GM23248 (cell line): ENCODE results near the gene LUZP1. TPM values are rescaled to one million over a fixed set of nuclear protein-coding genes. Genes with fewer than 3 reads are reported as not detected.

ENCODE experiments used
- DNase-seq: peaks from one replicate; pipeline ENCODE4 v3.0.0-alpha.2; 2015
- H2AFZ ChIP-seq: fragments of 200-600 bp; sonication (generic); 2 replicates; pipeline ENCODE4 v1.6.1; 2016; ENCODE audit warnings: antibody characterized with exemption
- H3F3A ChIP-seq: fragments of 200-600 bp; sonication (generic); 2 replicates; pipeline ENCODE4 v1.6.1; 2016; ENCODE audit warnings: mild to moderate bottlenecking, antibody characterized with exemption, mixed run types; ENCODE audit not compliant: insufficient read depth
- H3K27ac ChIP-seq: fragments of 200-600 bp; sonication (generic); 2 replicates; pipeline ENCODE4 v1.5.1; 2016; ENCODE audit warnings: mild to moderate bottlenecking
- H3K27me3 ChIP-seq: fragments of 200-600 bp; sonication (generic); replicated peaks from 2 replicates; pipeline ENCODE4 v1.6.1; 2016; ENCODE audit warnings: mild to moderate bottlenecking; ENCODE audit not compliant: insufficient read depth
- H3K36me3 ChIP-seq: fragments of 200-600 bp; sonication (generic); 2 replicates; pipeline ENCODE4 v1.6.1; 2016; ENCODE audit warnings: low read depth, mild to moderate bottlenecking
- H3K4me1 ChIP-seq: fragments of 200-600 bp; sonication (generic); 2 replicates; pipeline ENCODE4 v1.6.1; 2016; ENCODE audit warnings: mild to moderate bottlenecking; ENCODE audit not compliant: insufficient read depth
- H3K4me2 ChIP-seq: fragments of 200-600 bp; sonication (generic); one replicate; pipeline ENCODE4 v1.6.1; 2016; ENCODE audit warnings: mild to moderate bottlenecking; ENCODE audit not compliant: unreplicated experiment
- H3K4me3 ChIP-seq: fragments of 200-600 bp; sonication (generic); 2 replicates; pipeline ENCODE4 v1.5.1; 2016; ENCODE audit warnings: mild to moderate bottlenecking
- H3K79me2 ChIP-seq: fragments of 200-600 bp; sonication (generic); 2 replicates; pipeline ENCODE4 v1.6.1; 2016; ENCODE audit warnings: mild to moderate bottlenecking; ENCODE audit not compliant: insufficient read depth
- H3K9ac ChIP-seq: fragments of 200-600 bp; sonication (generic); 2 replicates; pipeline ENCODE4 v1.6.1; 2016; ENCODE audit warnings: mild to moderate bottlenecking
- H3K9me2 ChIP-seq: fragments of 200-600 bp; sonication (generic); 2 replicates; pipeline ENCODE4 v1.6.1; 2016; ENCODE audit warnings: mixed run types, mild to moderate bottlenecking, moderate library complexity; ENCODE audit not compliant: insufficient read depth
- H3K9me3 ChIP-seq: fragments of 200-600 bp; sonication (generic); one replicate; pipeline ENCODE4 v1.6.1; 2017; ENCODE audit warnings: low read depth
- H4K20me1 ChIP-seq: fragments of 200-600 bp; sonication (generic); 2 replicates; pipeline ENCODE4 v1.6.0; 2016; ENCODE audit not compliant: insufficient read depth
- EZH2 ChIP-seq: fragments of 200-600 bp; sonication (generic); IDR thresholded peaks from 2 replicates; pipeline ENCODE4 v1.6.1; 2018; ENCODE audit warnings: antibody characterized with exemption, mild to moderate bottlenecking; ENCODE audit not compliant: insufficient read depth, poor library complexity, severe bottlenecking
- EZH2phosphoT487 ChIP-seq: fragments of 200-600 bp; sonication (generic); IDR thresholded peaks from 2 replicates; pipeline ENCODE4 v1.6.1; 2018; ENCODE audit warnings: antibody characterized with exemption, moderate library complexity, mild to moderate bottlenecking, low read depth; ENCODE audit not compliant: insufficient read depth
- WGBS, 2 experiments: methylation state at CpG; one replicate each; pipeline ENCODE4 v1.1.6; 2015 to 2017; ENCODE audit warnings: low lambda C conversion rate in 2 of 2, low coverage in 1 of 2; ENCODE audit errors: missing lambda C conversion rate in 2 of 2; 5-methylcytosine and 5-hydroxymethylcytosine counted together
- in situ Hi-C: fragments of 300-500 bp; cut with MboI; formaldehyde crosslinking; loops from 2 replicates; pipeline ENCODE4 v1.15.0; 2020
- polyA plus RNA-seq: library from polyadenylated mRNA; unstranded; fragments of >200 nt; fragmentation: Nextera tagmentation; extraction: Ambion mirVana; gene quantifications from 2 replicates; pipeline ENCODE4 v1.2.1, GENCODE V29; 2016
- total RNA-seq: library from RNA; depleted of rRNA; stranded (reverse); fragments of >200 nt; shearing (Covaris generic); gene quantifications from 2 replicates; pipeline ENCODE4 v1.2.3, GENCODE V29; 2014

The LUZP1 gene
- total and polyA plus RNA-seq, 2 experiments from 2014 or later = 28.1 to 52.2 TPM

DNA sequence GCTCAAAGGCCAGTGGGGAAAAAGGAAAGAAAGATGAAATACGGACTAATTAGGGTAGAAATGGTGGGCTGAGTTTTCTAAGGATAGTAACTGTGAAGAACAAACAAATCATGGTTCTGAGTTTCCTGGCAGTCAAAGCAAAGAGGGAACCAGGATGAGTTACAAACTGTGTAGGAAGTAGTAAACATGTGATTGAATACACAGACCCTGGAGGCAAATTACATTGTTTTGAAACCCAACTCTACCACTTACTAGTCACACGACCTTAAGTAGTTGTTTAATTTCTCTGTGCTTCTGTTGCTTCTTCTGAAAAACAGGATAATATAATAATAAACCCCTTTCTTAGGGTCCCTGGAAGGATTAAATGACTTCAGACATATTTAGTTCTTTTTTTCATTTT is 11.2 kb upstream of the LUZP1 start:
- in situ Hi-C loops = no loop called here
- H3K9ac ChIP-seq = no peak overlapping the region
- no peak overlapping the region for H2AFZ ChIP-seq
- peaks cover 9% of the 10 kb centered on the region; the same call in 1 of the 2 replicates for H3K79me2 ChIP-seq
- no peak overlapping the region for H3K4me3 ChIP-seq
- H3K9me3 ChIP-seq = no peaks in the 10 kb centered on the region
- no peak for TF ChIP-seq EZH2phosphoT487
- no peak for TF ChIP-seq EZH2
- DNase-seq = no peak
- no peaks in the 10 kb centered on the region for H3K36me3 ChIP-seq
- H3K27me3 ChIP-seq = no peaks in the 10 kb centered on the region
- H3F3A ChIP-seq = peaks cover 9% of the 10 kb centered on the region
- H3K4me2 ChIP-seq = no peak overlapping the region
- WGBS, 2 experiments = 86 to 92% methylated on average over 2 of the region's 2 CpGs
- H3K27ac ChIP-seq = no peak overlapping the region
- H3K4me1 ChIP-seq = peaks cover 7% of the 10 kb centered on the region; the same call in 1 of the 2 replicates
- no peaks in the 10 kb centered on the region for H3K9me2 ChIP-seq
- no peaks in the 10 kb centered on the region for H4K20me1 ChIP-seq

DNA sequence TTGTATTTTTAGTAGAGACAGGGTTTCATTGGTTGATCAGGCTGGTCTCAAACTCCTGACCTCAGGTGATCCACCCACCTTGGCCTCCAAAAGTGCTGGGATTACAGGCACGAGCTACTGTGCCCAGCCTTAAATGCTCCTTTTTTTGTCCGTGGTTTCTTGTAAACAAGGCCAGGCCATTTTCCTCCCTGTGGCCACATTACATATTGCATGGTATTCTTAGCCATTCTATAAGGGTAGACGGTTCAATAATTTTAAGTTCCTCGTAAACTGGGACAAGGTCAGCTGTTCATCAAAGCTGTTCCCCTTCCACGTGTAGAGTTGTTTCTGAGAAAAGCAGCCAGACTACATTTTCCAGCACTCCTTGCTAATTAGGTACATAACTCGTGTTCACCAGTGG is 10.3 kb upstream of the LUZP1 start:
- in situ Hi-C loops = no loop called here
- WGBS, 2 experiments = 61 to 64% methylated on average over 6 of the region's 6 CpGs
- H4K20me1 ChIP-seq = no peaks in the 10 kb centered on the region
- H3K27me3 ChIP-seq = no peaks in the 10 kb centered on the region
- H3K9ac ChIP-seq = no peak overlapping the region
- no peaks in the 10 kb centered on the region for H3K36me3 ChIP-seq
- DNase-seq = peak; percentile 60
- no peak overlapping the region for H3K4me3 ChIP-seq
- H2AFZ ChIP-seq = 0 out of 2 replicates have a peak overlapping the region, but pooled peaks have one; percentile 75
- H3K27ac ChIP-seq = no peak overlapping the region
- H3F3A ChIP-seq = peaks cover 9% of the 10 kb centered on the region
- H3K9me3 ChIP-seq = no peaks in the 10 kb centered on the region
- TF ChIP-seq EZH2phosphoT487 (no peak), EZH2 (no peak)
- H3K4me1 ChIP-seq = peaks cover 7% of the 10 kb centered on the region; the same call in 1 of the 2 replicates
- peaks cover 9% of the 10 kb centered on the region; the same call in 1 of the 2 replicates for H3K79me2 ChIP-seq
- no peaks in the 10 kb centered on the region for H3K9me2 ChIP-seq
- H3K4me2 ChIP-seq = no peak overlapping the region

DNA sequence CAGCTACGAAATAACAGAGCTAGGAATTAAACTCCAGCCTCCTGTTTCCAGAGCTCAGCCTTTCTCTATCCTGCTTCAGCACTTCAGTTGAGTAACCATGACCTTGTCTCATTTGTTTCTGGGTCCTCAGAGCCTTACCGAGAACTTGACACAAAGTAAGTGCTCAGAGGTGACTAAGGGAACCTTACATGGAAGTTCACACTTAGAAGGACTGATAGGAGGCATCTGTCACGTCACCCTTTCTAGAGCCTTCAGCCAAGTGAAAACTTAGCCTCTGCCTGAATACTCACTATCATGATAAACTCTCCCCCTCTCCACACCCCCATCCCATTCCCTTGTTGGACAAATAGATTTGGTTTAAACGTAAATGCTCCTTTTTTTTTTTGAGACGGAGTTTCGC is 9.8 kb upstream of the LUZP1 start:
- 81 to 87% methylated on average over 6 of the region's 6 CpGs for WGBS, 2 experiments
- no peaks in the 10 kb centered on the region for H3K9me2 ChIP-seq
- H2AFZ ChIP-seq = peak overlapping the region; percentile 75
- H3K36me3 ChIP-seq = no peaks in the 10 kb centered on the region
- peak overlapping the region; percentile 70 for H3K4me3 ChIP-seq
- no peaks in the 10 kb centered on the region for H3K9me3 ChIP-seq
- peak overlapping the region; percentile 76 for H3K27ac ChIP-seq
- DNase-seq = peak; percentile 17
- H3K4me1 ChIP-seq = peaks cover 7% of the 10 kb centered on the region; the same call in 1 of the 2 replicates
- peaks cover 9% of the 10 kb centered on the region; the same call in 1 of the 2 replicates for H3K79me2 ChIP-seq
- peaks cover 9% of the 10 kb centered on the region for H3F3A ChIP-seq
- TF ChIP-seq EZH2phosphoT487 = no peak
- TF ChIP-seq EZH2 = no peak
- H3K27me3 ChIP-seq = no peaks in the 10 kb centered on the region
- in situ Hi-C loops = no loop called here
- no peaks in the 10 kb centered on the region for H4K20me1 ChIP-seq
- H3K4me2 ChIP-seq = peak overlapping the region; percentile 74
- H3K9ac ChIP-seq = peak overlapping the region; percentile 85

DNA sequence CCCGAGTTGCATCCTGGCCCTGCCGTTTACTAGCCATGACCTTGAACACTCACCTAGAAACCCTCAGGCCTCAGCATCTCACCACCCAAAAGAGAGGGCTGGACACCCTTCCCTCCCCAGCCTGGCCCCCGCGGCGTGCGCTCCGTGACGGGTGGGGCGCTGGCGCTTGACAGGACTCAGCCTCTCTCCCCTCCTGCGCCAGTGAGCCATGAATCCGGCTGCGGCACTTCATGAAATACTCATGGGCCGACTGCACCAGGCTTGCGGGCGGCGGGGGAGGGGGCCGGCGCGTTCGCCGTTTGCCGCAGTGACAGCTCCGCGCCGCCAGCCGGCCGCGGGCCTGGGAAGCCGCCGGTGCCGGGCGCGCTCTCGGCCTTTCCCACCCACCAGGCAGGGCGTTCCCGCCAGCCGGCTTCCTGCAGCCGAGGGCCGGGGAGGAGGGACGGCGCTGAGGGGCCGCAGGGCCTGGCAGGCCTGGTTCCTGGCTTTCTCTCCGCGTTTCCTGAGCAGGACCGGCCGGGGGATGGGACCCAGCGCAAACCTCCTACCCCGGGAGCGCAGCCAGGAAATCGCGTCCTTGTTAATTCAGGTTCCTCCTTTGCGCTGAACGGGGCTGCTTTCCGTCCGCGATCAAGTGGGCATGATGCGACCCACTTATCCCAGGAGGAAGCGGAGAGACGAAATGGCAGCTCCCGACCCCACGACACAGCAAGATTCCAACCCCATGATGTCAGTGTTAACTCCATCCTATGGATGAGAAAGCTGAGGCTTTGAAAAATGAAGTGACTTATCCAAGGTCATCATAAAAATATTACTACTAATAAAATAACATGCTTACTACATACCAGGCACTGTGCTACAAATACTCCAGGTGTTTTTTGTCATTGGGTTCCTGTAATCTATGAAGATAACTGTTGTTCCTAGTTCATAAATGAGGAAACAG is 9.1 kb upstream of the LUZP1 start:
- in situ Hi-C loops = no loop called here
- 1 to 2% methylated on average over 41 to 43 of the region's 62 CpGs for WGBS, 2 experiments
- no peak for TF ChIP-seq EZH2
- TF ChIP-seq EZH2phosphoT487 = no peak

More for the DNA sequence above, 9.1 kb upstream of the LUZP1 start:
- peaks cover 9% of the 10 kb centered on the region; the same call in 1 of the 2 replicates for H3K79me2 ChIP-seq
- H3K9ac ChIP-seq = peak overlapping the region; percentile 85
- peak overlapping the region; percentile 75 for H2AFZ ChIP-seq
- DNase-seq = peak; percentile 92
- no peaks in the 10 kb centered on the region for H3K9me3 ChIP-seq
- H3K4me1 ChIP-seq = peaks cover 7% of the 10 kb centered on the region; the same call in 1 of the 2 replicates
- peaks cover 9% of the 10 kb centered on the region for H3F3A ChIP-seq
- peak overlapping the region; percentile 70 for H3K4me3 ChIP-seq
- peak overlapping the region; percentile 74 for H3K4me2 ChIP-seq
- H3K27ac ChIP-seq = peak overlapping the region; percentile 76
- no peaks in the 10 kb centered on the region for H4K20me1 ChIP-seq
- H3K9me2 ChIP-seq = no peaks in the 10 kb centered on the region
- no peaks in the 10 kb centered on the region for H3K36me3 ChIP-seq
- H3K27me3 ChIP-seq = no peaks in the 10 kb centered on the region
